Upper lobe of right lung (tissue), 1 donor: ENCODE measurements around the gene TGM4. TPM values are rescaled to one million over a fixed set of nuclear protein-coding genes. Genes with fewer than 3 reads are reported as not detected.

Source experiments
- ATAC-seq: fragments of 200-7000 bp; cut with Tn5 transposase; one replicate; pipeline ENCODE4 v1.9.1; 2020; ENCODE audit warnings: mild to moderate bottlenecking, moderate library complexity
- DNase-seq: peaks from one replicate; pipeline ENCODE4 v3.0.0-alpha.2; 2020
- H3K27ac ChIP-seq: fragments of 200-600 bp; one replicate; pipeline ENCODE4 v1.8.0; 2022
- H3K27me3 ChIP-seq: fragments of 200-600 bp; one replicate; pipeline ENCODE4 v1.8.0; 2022; ENCODE audit warnings: mild to moderate bottlenecking
- H3K36me3 ChIP-seq: fragments of 200-600 bp; one replicate; pipeline ENCODE4 v1.8.0; 2022
- H3K4me1 ChIP-seq: fragments of 200-600 bp; one replicate; pipeline ENCODE4 v1.8.0; 2022
- H3K4me3 ChIP-seq: fragments of 200-600 bp; one replicate; pipeline ENCODE4 v1.8.0; 2022; ENCODE audit warnings: mild to moderate bottlenecking
- H3K9me3 ChIP-seq: fragments of 200-600 bp; one replicate; pipeline ENCODE4 v1.8.0; 2022
- CTCF ChIP-seq: fragments of 200-600 bp; IDR thresholded peaks from one replicate; pipeline ENCODE4 v1.8.0; 2022; ENCODE audit warnings: antibody characterized with exemption
- intact Hi-C: fragments of 100-400 bp; cut with DNase I; formaldehyde crosslinking; loops from one replicate; pipeline ENCODE4 v1.11.0; 2022
- total RNA-seq: library from RNA; stranded (reverse); fragmentation: NEBNext Ultra II Directional; extraction: Animal tissue kit (Norgen Biotek cat#: 25700); gene quantifications from one replicate; pipeline ENCODE4 v1.2.1, GENCODE V29; 2021
- donor health status: DM: no; HTN: yes; CAD: no; lungs with severe emphysema.

Gene TGM4
- total RNA-seq, 1 donor from 2014 or later = not detected

GRCh38 chr3:44903314-44903713, 28.9 kb downstream of the TGM4 start:
- TF ChIP-seq CTCF = no peak
- ATAC-seq (no peak), DNase-seq (no peak)
- peaks cover 12% of the 10 kb centered on the region for H3K27me3 ChIP-seq
- H3K4me1 ChIP-seq = no peaks in the 10 kb centered on the region
- no peak overlapping the region for H3K27ac ChIP-seq
- intact Hi-C loops = no loop called here
- H3K9me3 ChIP-seq = no peaks in the 10 kb centered on the region
- H3K4me3 ChIP-seq = no peak overlapping the region
- no peaks in the 10 kb centered on the region for H3K36me3 ChIP-seq

GRCh38 chr3:44903751-44904150, 29.3 kb downstream of the TGM4 start:
- H3K27ac ChIP-seq = no peak overlapping the region
- no peak for DNase-seq
- H3K4me1 ChIP-seq = no peaks in the 10 kb centered on the region
- intact Hi-C loops = no loop called here
- no peaks in the 10 kb centered on the region for H3K36me3 ChIP-seq
- H3K9me3 ChIP-seq = no peaks in the 10 kb centered on the region
- H3K27me3 ChIP-seq = peaks cover 12% of the 10 kb centered on the region
- ATAC-seq = no peak
- H3K4me3 ChIP-seq = no peak overlapping the region
- no peak for TF ChIP-seq CTCF

- Histone ChIP-seq H3K4me1 (no peaks in the 10 kb centered on the region), H3K27ac (no peak overlapping the region), H3K9me3 (no peaks in the 10 kb centered on the region), H3K27me3 (peaks cover 8% of the 10 kb centered on the region), H3K36me3 (no peaks in the 10 kb centered on the region), H3K4me3 (no peak overlapping the region)
- intact Hi-C loops = no loop called here
- ATAC-seq (no peak), DNase-seq (no peak)
- TF ChIP-seq CTCF = no peak
These were observed 31.2 kb downstream of the TGM4 start for GRCh38 chr3:44905446-44906157.

GRCh38 chr3:44906997-44907396, 32.6 kb downstream of the TGM4 start:
- Histone ChIP-seq H3K27me3 (peaks cover 8% of the 10 kb centered on the region), H3K27ac (no peak overlapping the region), H3K4me3 (no peak overlapping the region), H3K4me1 (no peaks in the 10 kb centered on the region), H3K36me3 (no peaks in the 10 kb centered on the region), H3K9me3 (no peaks in the 10 kb centered on the region)
- no peak for DNase-seq
- TF ChIP-seq CTCF = no peak
- intact Hi-C loops = no loop called here
- ATAC-seq = no peak

- DNase-seq = no peak
- Histone ChIP-seq H3K4me1 (no peaks in the 10 kb centered on the region), H3K9me3 (no peaks in the 10 kb centered on the region), H3K27me3 (peaks cover 8% of the 10 kb centered on the region), H3K4me3 (no peak overlapping the region), H3K36me3 (no peaks in the 10 kb centered on the region), H3K27ac (no peak overlapping the region)
- TF ChIP-seq CTCF = no peak
- no peak for ATAC-seq
- intact Hi-C loops = no loop called here
These were observed 33.2 kb downstream of the TGM4 start for GRCh38 chr3:44907612-44908011.

- Histone ChIP-seq H3K36me3 (no peaks in the 10 kb centered on the region), H3K4me1 (no peaks in the 10 kb centered on the region), H3K27ac (no peak overlapping the region), H3K9me3 (no peaks in the 10 kb centered on the region), H3K4me3 (no peak overlapping the region), H3K27me3 (peaks cover 8% of the 10 kb centered on the region)
- DNase-seq (no peak), ATAC-seq (no peak)
- no peak for TF ChIP-seq CTCF
- intact Hi-C loops = no loop called here
These were observed 34.7 kb downstream of the TGM4 start for GRCh38 chr3:44909063-44909462.
